CD4-positive, alpha-beta T cell (primary cell): ENCODE measurements around the gene VMO1. TPM values are rescaled to one million over a fixed set of nuclear protein-coding genes. Genes with fewer than 3 reads are reported as not detected.

Experiments
- ATAC-seq: fragments of 200-7000 bp; cut with Tn5 transposase; one replicate; pipeline ENCODE4 v1.10.0; 2022; ENCODE audit warnings: mild to moderate bottlenecking; ENCODE audit not compliant: poor library complexity
- CTCF ChIA-PET: fragments of 350-600 bp; sonication (Branson Sonifier 250); formaldehyde crosslinking; loops from one replicate; lab custom pipeline; 2021; ENCODE audit warnings: antibody characterized with exemption, inconsistent platforms; lab: Charles Lee
- POLR2A ChIA-PET: fragments of 350-600 bp; sonication (Branson Sonifier 250); formaldehyde crosslinking; loops from one replicate; lab custom pipeline; 2021; ENCODE audit warnings: antibody characterized with exemption, inconsistent platforms; lab: Charles Lee
- DNase-seq, 14 experiments: peaks; one replicate each; pipeline ENCODE4 v3.0.0-alpha.2; 2013 to 2020; ENCODE audit warnings: mixed read lengths in 2 of 14
- H3K27ac ChIP-seq, 2 donors: one replicate each; pipeline versions ENCODE4 v1.5.1 to v1.7.0; 2013; ENCODE audit warnings: low read length in 2 of 2, low read depth in 1 of 2, mild to moderate bottlenecking in 1 of 2
- H3K27me3 ChIP-seq, 2 experiments: 1 replicate in 1 of 2; 2 replicates in 1 of 2; pipeline versions ENCODE4 v1.6.1 to v1.7.0; 2013; ENCODE audit warnings: low read length in 2 of 2, control low read depth in 1 of 2, mild to moderate bottlenecking in 1 of 2, moderate library complexity in 1 of 2; ENCODE audit not compliant: insufficient read depth in 2 of 2, control insufficient read depth in 1 of 2
- H3K36me3 ChIP-seq: one replicate; pipeline ENCODE4 v1.6.1; 2013; ENCODE audit warnings: low read length, control low read depth; ENCODE audit not compliant: insufficient read depth
- H3K4me1 ChIP-seq: one replicate; pipeline ENCODE4 v1.6.1; 2013; ENCODE audit warnings: low read length, control low read depth; ENCODE audit not compliant: insufficient read depth
- H3K4me3 ChIP-seq: one replicate; pipeline ENCODE4 v1.5.1; 2013; ENCODE audit warnings: mild to moderate bottlenecking, low read length, moderate library complexity
- H3K9me3 ChIP-seq, 2 experiments: 1 replicate in 1 of 2; 2 replicates in 1 of 2; pipeline versions ENCODE4 v1.6.1 to v1.7.0; 2013; ENCODE audit warnings: low read length in 2 of 2, mild to moderate bottlenecking in 2 of 2, control low read depth in 1 of 2, moderate library complexity in 1 of 2; ENCODE audit not compliant: control insufficient read depth in 1 of 2, insufficient read depth in 1 of 2
- H3K27ac Mint-ChIP-seq: one replicate; pipeline ENCODE4 v1.8.0; 2020; ENCODE audit warnings: mixed read lengths
- H3K27me3 Mint-ChIP-seq: one replicate; pipeline ENCODE4 v1.8.0; 2021; ENCODE audit warnings: mixed read lengths
- H3K36me3 Mint-ChIP-seq: one replicate; pipeline ENCODE4 v1.8.0; 2021; ENCODE audit warnings: low read depth, mixed read lengths
- H3K4me1 Mint-ChIP-seq: one replicate; pipeline ENCODE4 v1.8.0; 2021; ENCODE audit warnings: low read depth, mixed read lengths
- H3K4me3 Mint-ChIP-seq: one replicate; pipeline ENCODE4 v1.8.0; 2020; ENCODE audit warnings: mild to moderate bottlenecking, mixed read lengths
- H3K9me3 Mint-ChIP-seq: one replicate; pipeline ENCODE4 v1.8.0; 2020; ENCODE audit warnings: mixed read lengths
- CTCF ChIP-seq: fragments of 200-600 bp; IDR thresholded peaks from one replicate; pipeline ENCODE4 v1.8.0; 2022; ENCODE audit warnings: antibody characterized with exemption, mild to moderate bottlenecking
- intact Hi-C, 2 experiments: fragments of 100-400 bp; cut with DNase I in 1 of 2; cut with micrococcal nuclease in 1 of 2; formaldehyde crosslinking; loops; one replicate each; pipeline versions ENCODE4 v1.15.1 to v1.9.0; 2023 to 2025; cut with DNase I, micrococcal nuclease
- total RNA-seq, 174 experiments: library from RNA in 2 of 174; stranded (reverse) in 2 of 174; gene quantifications; one replicate each; pipeline ENCODE4 v1.2.3 and lab custom pipeline; 2021 to 2026

VMO1 gene
- total RNA-seq, 2 experiments from 2014 or later, result not detected

- H3K27me3 ChIP-seq, result peaks cover 6 to 22% of the 10 kb centered on the region in 2 experiments
- ATAC-seq, result no peak
Observed at GRCh38 chr17:4742629-4743028, 43.5 kb downstream of the VMO1 start.

DNA sequence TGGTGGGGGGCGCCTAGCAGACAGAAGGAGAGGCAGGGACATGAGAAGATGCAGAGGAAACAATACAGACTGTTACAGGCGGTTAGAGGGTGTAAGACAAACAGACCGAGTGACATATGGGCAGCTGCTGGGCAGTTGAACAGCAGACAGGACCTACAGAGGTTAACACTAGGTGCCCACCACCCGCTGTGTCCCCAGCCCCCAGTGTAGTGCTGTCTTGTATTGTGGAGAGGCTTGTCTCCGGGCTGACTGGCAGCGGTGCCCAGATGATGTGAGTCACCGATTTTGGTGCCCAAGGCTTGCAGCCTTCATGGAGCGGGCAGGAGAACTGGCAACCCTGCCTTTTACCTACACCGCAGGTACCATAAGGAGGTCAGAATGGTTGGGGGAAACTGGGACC, 44.0 kb downstream of the VMO1 start:
- no peaks in the 10 kb centered on the region for H3K9me3 Mint-ChIP-seq
- no peak overlapping the region for H3K27ac Mint-ChIP-seq
- peak overlapping the region; percentile 34 for H3K4me3 Mint-ChIP-seq
- H3K36me3 Mint-ChIP-seq, result peaks cover 3% of the 10 kb centered on the region
- POLR2A ChIA-PET, result no interaction called here
- peaks cover 17% of the 10 kb centered on the region for H3K4me1 Mint-ChIP-seq
- intact Hi-C loops, result no loop called here
- peaks cover 0 to 5% of the 10 kb centered on the region in 2 experiments for H3K9me3 ChIP-seq
- peaks cover 34% of the 10 kb centered on the region for H3K4me1 ChIP-seq
- TF ChIP-seq CTCF, result no peak
- no peak overlapping the region for H3K27ac ChIP-seq
- H3K36me3 ChIP-seq, result no peaks in the 10 kb centered on the region
- no peak for DNase-seq
- H3K27me3 Mint-ChIP-seq, result peaks cover 31% of the 10 kb centered on the region
- H3K4me3 ChIP-seq, result no peak overlapping the region
- peaks cover 6 to 22% of the 10 kb centered on the region in 2 experiments for H3K27me3 ChIP-seq
- ATAC-seq, result no peak
- CTCF ChIA-PET, result interaction anchor here (2.2 to 2.8 kb wide), 2 partner anchors 33 to 48 kb away, joined by 6 to 7 read pairs; partner anchors contain the start of gene ARRB2

More at GRCh38 chr17:4742629-4743028, 43.5 kb downstream of the VMO1 start:
- no peaks in the 10 kb centered on the region for H3K36me3 ChIP-seq
- ChIA-PET POLR2A (no interaction called here), CTCF (interaction anchor here (2.2 to 2.8 kb wide), 2 partner anchors 33 to 47 kb away, joined by 6 to 7 read pairs; partner anchors contain the start of gene ARRB2)
- H3K4me3 ChIP-seq, result no peak overlapping the region
- intact Hi-C loops, result no loop called here
- Mint-ChIP-seq H3K27ac (no peak overlapping the region), H3K36me3 (peaks cover 3% of the 10 kb centered on the region), H3K4me3 (no peak overlapping the region), H3K4me1 (peaks cover 18% of the 10 kb centered on the region), H3K9me3 (no peaks in the 10 kb centered on the region), H3K27me3 (peaks cover 31% of the 10 kb centered on the region)
- DNase-seq, result no peak
- H3K27ac ChIP-seq, result no peak overlapping the region
- peaks cover 0 to 5% of the 10 kb centered on the region in 2 experiments for H3K9me3 ChIP-seq
- peaks cover 38% of the 10 kb centered on the region for H3K4me1 ChIP-seq
- no peak for TF ChIP-seq CTCF

DNA sequence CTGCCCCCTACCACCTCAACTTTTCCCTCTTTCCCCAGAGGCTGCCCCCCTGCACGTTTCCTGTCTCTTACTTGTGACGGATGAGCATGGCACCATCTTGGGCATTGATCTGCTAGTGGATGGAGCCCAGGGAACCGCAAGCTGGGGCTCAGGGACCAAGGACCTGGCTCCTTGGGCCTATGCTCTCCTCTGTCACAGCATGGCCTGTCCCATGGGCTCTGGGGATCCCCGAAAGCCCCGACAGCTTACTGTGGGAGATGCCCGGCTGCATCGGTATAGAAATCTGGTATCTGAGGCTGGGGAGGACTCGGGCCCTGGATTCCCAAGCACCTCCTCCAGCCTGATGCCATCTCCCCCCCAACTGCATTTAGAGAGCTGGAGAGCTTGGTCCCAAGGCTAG, 44.6 kb downstream of the VMO1 start:
- DNase-seq, result no peak
- H3K27ac Mint-ChIP-seq, result no peak overlapping the region
- H3K36me3 ChIP-seq, result no peaks in the 10 kb centered on the region
- H3K9me3 ChIP-seq, result peaks cover 0 to 5% of the 10 kb centered on the region in 2 experiments
- ChIA-PET POLR2A (interaction anchor here (1.7 kb wide), 1 partner anchor 10 kb away, joined by 4 read pairs; no protein-coding TSS in a partner anchor), CTCF (interaction anchor here (2.2 kb wide), 1 partner anchor 48 kb away, joined by 6 read pairs; no protein-coding TSS in a partner anchor)
- peaks cover 17% of the 10 kb centered on the region for H3K4me1 Mint-ChIP-seq
- H3K27me3 Mint-ChIP-seq, result peaks cover 31% of the 10 kb centered on the region
- intact Hi-C loops, result no loop called here
- no peak for ATAC-seq
- H3K4me3 ChIP-seq, result no peak overlapping the region
- H3K27ac ChIP-seq, result no peak overlapping the region
- no peaks in the 10 kb centered on the region for H3K9me3 Mint-ChIP-seq
- peaks cover 3% of the 10 kb centered on the region for H3K36me3 Mint-ChIP-seq
- no peak for TF ChIP-seq CTCF
- H3K27me3 ChIP-seq, result peaks cover 6 to 22% of the 10 kb centered on the region in 2 experiments
- H3K4me3 Mint-ChIP-seq, result peak overlapping the region; percentile 79
- H3K4me1 ChIP-seq, result peaks cover 32% of the 10 kb centered on the region
